ENCODE results near the gene AMHR2.

The AMHR2 gene

DNA sequence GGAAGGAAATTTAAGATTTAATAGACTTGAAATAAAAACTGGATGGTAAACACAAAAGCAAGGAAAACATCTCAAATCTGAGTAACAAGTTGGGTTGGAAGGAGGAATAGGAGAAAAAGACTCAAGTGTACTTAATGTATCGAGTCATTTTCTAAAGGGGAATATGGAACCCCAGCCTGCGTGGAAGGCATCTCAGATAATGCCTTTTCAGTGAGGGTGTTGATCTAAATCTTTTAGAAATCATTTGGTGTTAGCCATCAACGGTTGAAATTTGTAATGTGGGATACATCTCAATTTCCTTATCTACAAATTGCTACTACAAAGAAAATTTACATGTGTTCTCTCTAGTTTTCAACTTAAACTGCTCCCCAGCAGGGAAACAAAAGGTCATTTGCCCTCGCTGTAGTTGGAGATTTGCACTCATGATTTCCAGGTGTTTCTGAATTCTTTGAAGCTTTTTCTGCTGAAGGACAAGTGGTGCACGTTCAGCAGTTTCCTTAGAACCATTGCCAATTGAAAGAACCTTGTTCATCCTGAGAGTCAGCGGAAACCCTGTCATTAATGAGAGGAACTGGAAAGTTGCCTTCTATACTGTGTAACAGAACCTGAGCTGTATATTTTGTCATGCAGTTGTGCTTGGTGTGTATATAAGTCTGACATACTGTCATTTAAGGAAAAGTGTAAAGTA lies 30.4 kb downstream of the AMHR2 start:
- DNase-seq = no peak

- DNase-seq = no peak
These were observed 31.1 kb downstream of the AMHR2 start for GRCh38 chr12:53454707-53455106.

- no peak for DNase-seq
These were observed 33.2 kb downstream of the AMHR2 start for GRCh38 chr12:53456654-53457366.

DNA sequence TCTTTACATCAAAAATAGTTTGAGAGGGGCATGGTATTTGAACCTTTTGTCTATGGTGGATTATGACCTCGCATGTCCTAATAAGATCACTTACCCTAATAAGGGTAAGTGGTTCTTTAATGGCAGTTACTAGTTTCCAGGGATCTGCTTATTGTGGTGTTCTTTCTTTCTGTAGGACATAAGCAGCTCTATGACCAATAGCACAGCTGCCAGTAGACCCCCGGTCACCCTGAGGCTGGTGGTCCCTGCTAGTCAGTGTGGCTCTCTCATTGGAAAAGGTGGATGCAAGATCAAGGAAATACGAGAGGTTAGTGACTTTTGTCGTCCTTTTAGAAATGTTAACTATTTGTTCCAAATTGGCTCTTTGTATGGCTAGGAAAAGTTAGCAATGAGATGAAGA lies 35.4 kb downstream of the AMHR2 start:
- no peak for DNase-seq

DNA sequence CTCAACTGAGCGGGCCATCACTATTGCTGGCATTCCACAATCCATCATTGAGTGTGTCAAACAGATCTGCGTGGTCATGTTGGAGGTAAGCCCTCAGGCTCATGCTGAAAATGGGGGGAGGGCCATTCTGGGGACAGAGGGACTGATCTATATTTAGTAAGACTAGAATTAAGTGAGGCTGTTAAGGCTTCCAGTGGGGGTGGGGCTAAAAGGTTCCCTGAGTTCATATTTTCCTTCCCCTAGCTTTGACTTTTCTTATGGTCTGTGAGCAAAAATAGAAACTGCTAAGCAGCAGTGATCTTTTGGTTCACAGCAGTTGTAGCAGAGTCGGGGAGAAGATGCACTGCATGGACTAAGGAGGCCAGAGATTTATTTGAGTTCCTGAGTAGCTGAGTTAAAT lies 37.4 kb downstream of the AMHR2 start:
- DNase-seq = no peak

GRCh38 chr12:53461591-53461990 lies 37.9 kb downstream of the AMHR2 start:
- DNase-seq = no peak

GRCh38 chr12:53462935-53463334 lies 39.3 kb downstream of the AMHR2 start:
- no peak for DNase-seq

DNA sequence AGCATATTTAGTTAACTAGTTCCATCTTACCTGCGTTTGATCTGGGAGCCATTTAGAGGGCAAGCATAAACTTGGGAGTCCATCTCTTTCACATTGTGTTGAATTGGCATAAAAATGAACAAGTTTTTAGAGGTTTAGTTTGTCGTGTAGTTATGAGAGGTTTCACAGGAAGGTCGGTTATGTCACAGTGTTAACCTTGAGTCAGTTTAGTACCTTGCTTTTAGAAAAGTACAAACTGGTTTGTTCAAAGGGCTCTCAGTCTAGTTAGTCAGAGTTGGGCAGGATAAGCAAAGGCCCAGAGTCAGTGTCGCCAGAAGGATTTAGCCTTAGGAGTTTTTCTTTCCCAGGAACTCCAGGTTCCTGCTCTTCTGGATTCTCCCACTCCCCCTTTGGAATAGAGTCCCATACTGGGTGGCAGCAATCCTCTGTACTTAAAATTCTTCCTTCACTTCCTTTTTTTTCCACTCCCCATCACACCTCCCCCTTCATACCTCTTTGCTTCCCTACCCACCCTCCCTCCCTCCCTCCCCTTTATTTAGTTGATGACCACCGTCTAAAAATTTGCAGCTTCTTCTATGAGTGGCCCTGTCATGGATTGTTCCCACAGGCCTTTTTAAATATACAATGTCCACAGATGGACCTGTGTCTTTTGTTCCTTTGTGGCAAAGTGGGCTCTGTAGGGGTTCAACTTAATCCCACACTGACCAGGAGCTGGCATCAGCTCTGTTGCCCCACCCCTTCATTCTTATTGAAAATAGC lies 40.3 kb downstream of the AMHR2 start:
- no peak for DNase-seq

DNA sequence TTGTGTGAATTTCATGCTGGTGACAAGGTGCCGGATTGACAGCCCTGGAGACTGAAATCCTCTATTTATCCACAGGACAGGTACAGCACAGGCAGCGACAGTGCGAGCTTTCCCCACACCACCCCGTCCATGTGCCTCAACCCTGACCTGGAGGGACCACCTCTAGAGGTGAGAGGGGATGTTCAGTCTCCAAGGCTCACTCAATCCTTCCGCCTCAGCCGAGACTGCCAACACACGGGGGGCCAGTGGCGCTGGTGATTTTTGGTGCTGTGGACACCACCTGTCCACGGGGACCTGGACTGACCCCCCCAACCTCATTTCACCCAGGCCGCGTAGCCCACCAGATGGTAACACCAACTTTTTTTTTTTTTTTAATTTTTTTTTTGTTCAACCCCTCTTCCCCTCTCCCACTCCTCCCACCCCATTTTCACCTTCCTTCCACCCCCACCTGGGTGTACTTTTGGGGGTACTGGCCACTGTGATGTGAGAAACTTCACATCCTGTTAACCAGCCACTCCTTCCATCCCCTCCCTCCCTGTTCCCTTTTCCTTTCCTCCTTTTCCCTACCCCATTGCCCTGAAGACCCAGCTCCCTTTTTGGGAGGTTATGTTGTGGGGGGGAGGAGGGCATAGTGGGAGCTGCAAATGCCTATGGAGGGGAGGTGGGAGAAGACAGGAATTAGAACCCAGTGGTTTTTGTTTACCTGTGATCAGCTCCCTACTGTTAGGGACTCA lies 41.2 kb downstream of the AMHR2 start:
- DNase-seq = no peak

GRCh38 chr12:53465679-53466078 lies 42.0 kb downstream of the AMHR2 start:
- DNase-seq = no peak

DNA sequence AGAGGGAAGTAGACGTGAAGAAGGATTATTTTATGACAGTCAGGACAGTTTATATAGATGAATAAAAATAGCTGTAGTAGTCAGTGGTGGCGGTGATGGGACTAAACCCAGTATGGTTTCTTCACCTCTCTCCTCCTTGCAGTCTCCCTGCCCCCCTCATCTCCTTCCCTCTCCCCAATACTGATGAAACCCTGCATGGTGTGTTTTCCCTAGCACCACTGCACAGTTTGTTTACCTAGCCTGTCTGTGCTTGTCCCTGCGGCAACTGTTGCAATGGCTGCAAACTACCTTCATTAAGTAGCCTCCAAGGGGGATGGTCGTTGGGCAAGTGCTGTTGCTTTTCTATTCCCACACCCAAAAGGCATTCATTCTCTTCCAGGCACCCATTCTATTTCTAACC lies 43.0 kb downstream of the AMHR2 start:
- DNase-seq = no peak

GRCh38 chr12:53467082-53467481 lies 43.4 kb downstream of the AMHR2 start:
- DNase-seq = no peak

DNA sequence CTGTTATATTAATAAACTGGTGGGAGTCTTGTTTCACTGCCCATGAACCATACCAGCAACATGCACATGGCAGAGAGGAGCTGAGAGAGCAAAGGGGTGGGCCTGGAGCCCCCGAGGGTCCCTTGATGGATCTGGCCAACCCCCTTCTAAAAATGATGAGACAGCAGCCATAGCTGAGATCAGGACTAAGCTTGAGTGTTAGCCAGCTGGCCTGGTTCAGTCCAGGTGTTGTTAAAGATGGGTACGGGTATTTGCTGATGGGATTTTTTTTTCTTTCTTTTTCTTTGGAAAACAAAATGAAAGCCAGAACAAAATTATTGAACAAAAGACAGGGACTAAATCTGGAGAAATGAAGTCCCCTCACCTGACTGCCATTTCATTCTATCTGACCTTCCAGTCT lies 44.2 kb downstream of the AMHR2 start:
- no peak for DNase-seq

GRCh38 chr12:53468282-53468681 lies 44.6 kb downstream of the AMHR2 start:
- DNase-seq = no peak

GRCh38 chr12:53472056-53472582 lies 48.5 kb downstream of the AMHR2 start:
- no peak for DNase-seq

DNA sequence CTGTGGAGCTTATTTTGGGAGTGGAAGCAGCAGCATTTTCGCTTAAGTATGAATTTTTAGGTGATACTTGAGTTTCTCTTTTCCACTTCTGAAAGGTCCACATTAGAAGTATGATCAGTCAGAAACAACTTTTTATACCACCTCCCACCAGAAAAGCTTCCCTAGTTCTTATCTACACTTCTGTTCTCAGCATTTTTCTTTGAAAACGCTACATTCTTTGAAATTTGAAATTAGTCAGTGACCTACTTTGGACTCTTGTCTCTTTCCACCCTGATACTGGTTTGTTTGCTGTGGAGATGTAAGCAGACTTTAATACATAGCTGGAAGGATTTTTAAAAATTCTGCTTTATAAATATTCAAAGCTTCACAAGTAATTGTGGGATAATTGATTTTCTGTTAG lies 50.4 kb downstream of the AMHR2 start:
- DNase-seq = no peak

- no peak for DNase-seq
These were observed 51.2 kb downstream of the AMHR2 start for GRCh38 chr12:53474819-53475218.

- peak in 1 of 2 donors; percentile 43 for DNase-seq
These were observed 53.1 kb downstream of the AMHR2 start for GRCh38 chr12:53476769-53477209.

DNA sequence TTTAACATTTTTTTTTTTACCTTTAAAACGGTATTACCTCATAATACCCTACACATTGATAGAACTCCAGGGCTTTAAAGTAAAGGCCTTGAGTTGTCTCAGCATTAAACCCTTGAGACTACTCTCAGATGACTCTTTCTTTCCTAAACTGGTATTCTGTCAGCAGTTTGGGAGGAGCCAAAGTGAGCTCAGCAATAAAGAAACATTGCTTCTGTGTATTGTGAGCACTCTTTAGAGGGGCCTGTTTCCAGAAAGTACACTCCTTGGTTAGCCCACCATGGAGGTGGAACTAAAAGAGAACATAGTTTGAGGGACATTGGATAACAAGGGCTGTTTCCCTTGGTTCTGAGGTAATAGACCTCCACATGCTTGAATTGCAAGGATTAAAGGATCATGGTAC lies 55.2 kb downstream of the AMHR2 start:
- no peak for DNase-seq

GRCh38 chr12:53479331-53479730 lies 55.7 kb downstream of the AMHR2 start:
- DNase-seq = no peak

- no peak for DNase-seq
These were observed 57.1 kb downstream of the AMHR2 start for GRCh38 chr12:53480491-53481442.
